Mucosa of descending colon (tissue), 3 donors: ENCODE data around the gene GSG1L. TPM values are rescaled to one million over a fixed set of nuclear protein-coding genes. Genes with fewer than 3 reads are reported as not detected.
A peak's percentile ranks its signal among the peaks of the same experiment; 100 is the strongest.

Experiments
- ATAC-seq: fragments of 200-7000 bp; cut with Tn5 transposase; one replicate; pipeline ENCODE4 v1.9.1; 2020; ENCODE audit warnings: mild to moderate bottlenecking, moderate library complexity
- DNase-seq, 3 donors: peaks; one replicate each; pipeline ENCODE4 v3.0.0-alpha.2; 2020
- H3K36me3 ChIP-seq: fragments of 200-600 bp; one replicate; pipeline ENCODE4 v1.8.0; 2021; ENCODE audit warnings: low read depth, mild to moderate bottlenecking
- H3K4me1 ChIP-seq: fragments of 200-600 bp; one replicate; pipeline ENCODE4 v1.8.0; 2021; ENCODE audit warnings: low read depth, mild to moderate bottlenecking
- H3K4me3 ChIP-seq: fragments of 200-600 bp; one replicate; pipeline ENCODE4 v1.8.0; 2021; ENCODE audit warnings: mild to moderate bottlenecking
- H3K9me3 ChIP-seq: fragments of 200-600 bp; one replicate; pipeline ENCODE4 v1.8.0; 2021; ENCODE audit warnings: mild to moderate bottlenecking
- intact Hi-C, 2 donors: fragments of 100-400 bp; cut with DNase I in 1 of 2; cut with micrococcal nuclease in 1 of 2; formaldehyde crosslinking; loops; one replicate each; pipeline versions ENCODE4 v1.11.0 to v1.11.1; 2022; cut with DNase I, micrococcal nuclease
- total RNA-seq, 3 donors: library from RNA; stranded (reverse); fragmentation: NEBNext Ultra II Directional in 2 of 3; extraction: Animal tissue kit (Norgen Biotek cat#: 25700) in 2 of 3; gene quantifications; one replicate each; pipeline versions ENCODE4 v1.2.1 to v1.2.4, GENCODE V29; 2021 to 2023
- TF ChIP-seq, protein P1 (sequence below): fragments of 200-600 bp; IDR thresholded peaks from one replicate; pipeline ENCODE4 v1.8.0; 2022; ENCODE audit warnings: antibody characterized with exemption, mild to moderate bottlenecking
- donor health status: DM: no; HTN: no; CAD: no; lungs with moderate emphysema.
- donor health status: DM: no; HTN: no; CAD: no.
- donor health status: DM: no; HTN: yes; CAD: no.

GSG1L gene
- total RNA-seq, 3 donors from 2014 or later, result 0.46 to 1.2 TPM; not detected in 1

DNA sequence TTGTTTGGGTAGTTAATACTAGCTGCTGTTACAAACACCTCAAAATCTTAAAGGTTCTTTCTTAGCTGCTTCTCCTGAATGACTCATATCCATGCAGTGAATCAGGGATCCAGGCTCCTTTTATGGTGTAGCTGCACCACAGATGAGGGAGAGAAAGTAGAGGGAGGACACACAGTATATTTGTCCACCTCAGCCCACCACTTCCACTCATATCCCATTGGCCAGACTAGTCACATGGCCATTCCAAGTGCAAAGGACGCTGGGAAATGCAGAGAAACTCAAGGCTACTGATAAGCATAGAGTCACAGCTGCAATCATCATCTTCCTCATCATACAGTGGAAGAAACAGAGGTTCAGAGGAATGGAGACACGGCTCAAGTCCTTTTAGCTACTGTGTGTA, 63.8 kb downstream of the GSG1L start:
- intact Hi-C loops, result no loop called here
- TF ChIP-seq, protein P1, sequence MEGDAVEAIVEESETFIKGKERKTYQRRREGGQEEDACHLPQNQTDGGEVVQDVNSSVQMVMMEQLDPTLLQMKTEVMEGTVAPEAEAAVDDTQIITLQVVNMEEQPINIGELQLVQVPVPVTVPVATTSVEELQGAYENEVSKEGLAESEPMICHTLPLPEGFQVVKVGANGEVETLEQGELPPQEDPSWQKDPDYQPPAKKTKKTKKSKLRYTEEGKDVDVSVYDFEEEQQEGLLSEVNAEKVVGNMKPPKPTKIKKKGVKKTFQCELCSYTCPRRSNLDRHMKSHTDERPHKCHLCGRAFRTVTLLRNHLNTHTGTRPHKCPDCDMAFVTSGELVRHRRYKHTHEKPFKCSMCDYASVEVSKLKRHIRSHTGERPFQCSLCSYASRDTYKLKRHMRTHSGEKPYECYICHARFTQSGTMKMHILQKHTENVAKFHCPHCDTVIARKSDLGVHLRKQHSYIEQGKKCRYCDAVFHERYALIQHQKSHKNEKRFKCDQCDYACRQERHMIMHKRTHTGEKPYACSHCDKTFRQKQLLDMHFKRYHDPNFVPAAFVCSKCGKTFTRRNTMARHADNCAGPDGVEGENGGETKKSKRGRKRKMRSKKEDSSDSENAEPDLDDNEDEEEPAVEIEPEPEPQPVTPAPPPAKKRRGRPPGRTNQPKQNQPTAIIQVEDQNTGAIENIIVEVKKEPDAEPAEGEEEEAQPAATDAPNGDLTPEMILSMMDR, result no peak
- DNase-seq (no peak), ATAC-seq (no peak)
- Histone ChIP-seq H3K4me1 (no peaks in the 10 kb centered on the region), H3K36me3 (no peaks in the 10 kb centered on the region), H3K9me3 (no peaks in the 10 kb centered on the region), H3K4me3 (no peak overlapping the region)

DNA sequence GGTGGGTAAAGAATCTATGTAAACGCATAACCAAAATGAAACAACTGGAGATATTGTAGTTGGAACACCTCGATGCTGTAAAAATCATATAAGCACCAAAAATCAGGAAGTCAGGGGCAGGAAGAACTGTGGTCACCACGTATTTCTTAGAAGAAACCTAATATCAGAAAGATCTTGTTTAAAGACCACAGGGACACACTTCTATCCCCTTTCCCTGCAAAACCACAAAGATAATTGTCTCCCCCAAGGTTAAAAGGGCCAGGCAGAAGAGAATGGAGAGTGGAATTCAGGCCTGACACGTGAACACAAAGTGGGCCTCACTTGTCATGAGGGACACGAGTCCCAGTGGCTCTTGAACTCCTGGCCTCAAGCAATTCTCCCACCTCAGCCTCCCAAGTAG, 68.1 kb downstream of the GSG1L start:
- Histone ChIP-seq H3K9me3 (no peaks in the 10 kb centered on the region), H3K36me3 (no peaks in the 10 kb centered on the region), H3K4me3 (no peak overlapping the region), H3K4me1 (no peaks in the 10 kb centered on the region)
- TF ChIP-seq, protein P1, result no peak
- intact Hi-C loops, result no loop called here
- ATAC-seq (no peak), DNase-seq (no peak)

DNA sequence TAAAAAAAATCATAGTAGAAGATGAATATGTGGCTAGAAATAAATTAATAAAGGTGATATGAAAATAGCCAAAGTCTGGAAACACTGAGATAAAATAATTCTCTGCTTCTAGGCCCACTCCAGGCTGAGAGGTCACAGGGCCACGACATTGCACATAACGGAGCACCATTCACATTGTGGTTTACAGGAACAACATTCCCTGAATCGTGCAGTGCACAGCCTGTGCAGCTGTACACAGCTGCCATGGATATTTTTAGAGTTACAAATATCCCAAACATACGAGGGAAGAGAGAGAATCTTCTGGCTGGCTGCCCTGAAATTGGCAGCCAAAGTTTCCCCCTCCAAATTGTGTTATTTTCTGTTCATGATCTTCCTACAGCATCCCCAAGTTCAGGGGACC, 68.8 kb downstream of the GSG1L start:
- H3K36me3 ChIP-seq, result no peaks in the 10 kb centered on the region
- H3K4me1 ChIP-seq, result no peaks in the 10 kb centered on the region
- DNase-seq, result peak in 1 of 3 donors; percentile 6
- intact Hi-C loops, result no loop called here
- ATAC-seq, result no peak
- TF ChIP-seq, protein P1, result no peak
- no peak overlapping the region for H3K4me3 ChIP-seq
- no peaks in the 10 kb centered on the region for H3K9me3 ChIP-seq

DNA sequence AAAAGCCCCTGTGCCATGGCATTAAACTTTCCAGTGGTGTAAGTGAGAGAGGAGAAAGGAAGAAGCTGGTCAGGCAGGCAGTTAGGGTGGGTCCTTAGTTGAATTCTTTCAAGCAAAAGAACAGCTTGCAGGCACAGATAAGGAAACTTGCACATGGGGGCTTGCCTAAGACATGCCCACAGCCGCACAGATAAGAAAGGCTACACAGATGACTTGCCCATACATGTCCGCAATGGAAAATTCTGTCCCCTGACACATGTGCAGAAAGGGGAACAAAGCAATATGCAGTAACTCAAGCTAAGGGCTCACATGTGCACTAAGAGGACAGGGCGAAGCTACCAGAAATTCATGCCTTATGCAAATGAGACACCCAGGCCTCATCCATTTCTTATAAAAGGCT, 69.9 kb downstream of the GSG1L start:
- TF ChIP-seq, protein P1, result no peak
- ATAC-seq (no peak), DNase-seq (no peak)
- no peaks in the 10 kb centered on the region for H3K36me3 ChIP-seq
- H3K9me3 ChIP-seq, result no peaks in the 10 kb centered on the region
- intact Hi-C loops, result no loop called here
- no peaks in the 10 kb centered on the region for H3K4me1 ChIP-seq
- no peak overlapping the region for H3K4me3 ChIP-seq

DNA sequence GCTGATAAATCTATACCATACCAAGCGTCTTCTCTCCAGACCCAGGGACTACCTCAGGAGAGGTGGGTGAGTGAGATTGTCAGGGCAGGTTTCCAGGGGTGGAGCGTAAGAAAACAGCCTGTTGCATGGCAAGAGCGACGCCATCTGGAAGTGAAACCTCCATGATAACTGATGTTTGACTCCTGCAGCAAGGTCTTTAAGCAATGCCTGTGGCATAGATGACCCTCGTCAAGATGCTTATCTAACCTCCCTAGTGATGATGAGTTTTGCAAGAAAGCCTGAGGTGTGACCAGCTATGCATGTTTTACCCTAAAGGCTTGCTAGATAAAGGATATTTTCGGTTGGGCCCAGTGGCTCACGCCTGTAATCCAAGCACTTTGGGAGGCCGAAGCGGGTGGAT, 71.6 kb downstream of the GSG1L start:
- TF ChIP-seq, protein P1, result no peak
- Histone ChIP-seq H3K36me3 (no peaks in the 10 kb centered on the region), H3K9me3 (no peaks in the 10 kb centered on the region), H3K4me1 (no peaks in the 10 kb centered on the region), H3K4me3 (no peak overlapping the region)
- no peak for DNase-seq
- ATAC-seq, result no peak
- intact Hi-C loops, result no loop called here

DNA sequence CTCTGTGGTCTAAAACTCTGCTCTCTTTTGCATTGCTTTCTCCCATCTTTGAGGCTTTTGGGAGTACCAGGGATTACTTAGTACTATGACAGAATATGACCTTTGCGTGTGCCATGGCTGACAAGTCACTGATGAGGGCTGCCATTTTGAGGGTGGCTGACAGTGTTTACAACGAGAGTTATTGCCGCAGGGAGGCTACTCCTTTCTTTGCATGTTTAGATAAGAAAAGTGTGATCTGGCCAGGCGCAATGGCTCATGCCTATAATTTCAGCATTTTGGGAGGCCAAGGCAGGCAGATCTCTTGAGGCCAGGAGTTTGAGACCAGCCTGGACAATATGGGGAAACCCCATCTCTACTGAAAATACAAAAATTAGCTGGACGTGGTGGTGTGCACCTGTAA, 77.5 kb downstream of the GSG1L start:
- TF ChIP-seq, protein P1, result no peak
- DNase-seq (no peak), ATAC-seq (no peak)
- Histone ChIP-seq H3K4me1 (no peaks in the 10 kb centered on the region), H3K4me3 (no peak overlapping the region), H3K36me3 (no peaks in the 10 kb centered on the region), H3K9me3 (no peaks in the 10 kb centered on the region)
- intact Hi-C loops, result no loop called here
